GM18951 (cell line): Measurements from ENCODE around the gene TPM2.

Experiments
- POLR2A ChIP-seq: IDR thresholded peaks from 4 replicates; pipeline ENCODE4 v1.6.1; 2011; ENCODE audit warnings: mild to moderate bottlenecking; ENCODE audit not compliant: insufficient read length, insufficient read depth; ENCODE audit errors: extremely low read depth
- in situ Hi-C: fragments of 300-500 bp; cut with MboI; formaldehyde crosslinking; loops from one replicate; pipeline ENCODE4 v1.12.0; 2022; ENCODE audit warnings: low sequenced_read_pairs, mixed read lengths, inconsistent platforms; ENCODE audit not compliant: unreplicated experiment

TPM2 gene

DNA sequence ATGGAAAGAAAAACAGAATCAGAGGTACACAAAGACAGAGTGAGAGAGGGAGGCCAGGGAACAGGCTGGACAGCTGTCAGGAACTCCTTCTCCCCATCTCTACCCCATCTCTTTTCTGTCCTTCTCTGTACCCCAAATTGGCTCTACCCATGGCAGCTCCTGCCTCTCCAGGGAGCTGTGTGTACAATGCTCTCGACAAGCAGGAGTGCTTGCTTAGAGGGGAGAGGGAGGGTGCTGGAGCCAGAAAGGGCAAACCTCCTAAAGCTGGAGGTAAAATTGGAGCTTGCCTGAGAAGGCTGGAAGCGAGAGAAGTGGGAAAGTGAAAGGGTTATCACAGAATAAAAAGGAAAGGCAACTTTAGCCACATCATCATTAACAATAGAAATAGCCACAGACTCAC lies 6.4 kb downstream of the TPM2 start:
- in situ Hi-C loops = no loop called here
- TF ChIP-seq POLR2A = no peak

DNA sequence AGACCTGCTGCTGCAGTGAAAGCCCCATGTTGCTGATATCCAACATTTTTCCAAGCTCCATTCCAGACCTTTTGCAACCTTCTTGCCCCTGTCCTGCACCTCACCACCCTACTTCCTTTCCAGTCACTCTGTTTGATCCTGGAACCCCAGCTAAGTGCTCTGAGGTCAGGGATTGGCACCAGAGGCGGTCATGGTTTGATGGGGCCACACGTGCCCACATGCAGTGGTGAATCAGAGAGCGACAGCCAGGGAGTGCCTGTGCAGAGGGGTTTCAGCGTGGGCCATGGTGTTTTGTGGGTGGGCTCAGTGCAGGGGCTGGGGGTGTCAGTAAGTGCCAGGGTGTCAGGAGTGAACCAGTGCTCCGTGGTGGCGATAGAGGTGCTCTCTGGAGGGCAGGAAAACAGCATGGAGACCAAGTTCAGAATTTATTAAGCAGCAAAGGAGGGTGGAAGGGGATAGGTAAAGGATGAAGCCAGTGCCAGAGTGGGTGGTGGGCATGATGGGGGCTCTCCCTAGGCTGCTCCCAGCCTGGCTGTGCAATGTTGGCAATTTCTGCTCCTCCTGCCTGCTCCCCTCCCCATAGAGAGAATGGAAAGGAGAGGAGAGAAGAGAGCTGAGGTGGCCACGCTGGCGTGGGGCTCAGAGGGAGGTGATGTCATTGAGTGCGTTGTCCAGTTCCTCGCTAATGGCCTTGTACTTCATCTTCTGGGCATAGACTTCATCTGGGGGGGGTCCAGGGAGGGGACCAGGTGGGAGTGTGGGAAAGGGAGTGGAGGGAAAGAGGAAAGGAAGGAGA lies 7.0 kb downstream of the TPM2 start:
- in situ Hi-C loops = no loop called here
- TF ChIP-seq POLR2A = no peak

DNA sequence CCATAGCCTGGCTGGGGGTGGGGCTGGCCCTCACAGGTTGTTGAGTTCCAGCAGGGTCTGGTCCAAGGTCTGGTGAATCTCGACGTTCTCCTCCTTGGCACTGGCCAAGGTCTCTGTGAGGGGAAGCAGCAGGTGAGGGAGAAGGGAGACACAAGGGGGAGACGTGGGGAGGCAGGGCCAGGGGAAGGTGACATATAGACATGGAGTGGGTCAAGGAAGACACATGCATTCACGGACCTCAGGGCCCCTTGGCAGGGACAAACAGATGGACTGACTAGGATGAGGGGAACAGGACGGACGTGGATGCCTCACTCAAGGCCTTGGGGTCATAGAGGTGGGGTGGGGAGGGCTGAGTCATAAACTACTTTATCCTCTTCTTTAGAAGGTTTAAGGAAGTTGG lies 7.7 kb downstream of the TPM2 start:
- in situ Hi-C loops = no loop called here
- no peak for TF ChIP-seq POLR2A

DNA sequence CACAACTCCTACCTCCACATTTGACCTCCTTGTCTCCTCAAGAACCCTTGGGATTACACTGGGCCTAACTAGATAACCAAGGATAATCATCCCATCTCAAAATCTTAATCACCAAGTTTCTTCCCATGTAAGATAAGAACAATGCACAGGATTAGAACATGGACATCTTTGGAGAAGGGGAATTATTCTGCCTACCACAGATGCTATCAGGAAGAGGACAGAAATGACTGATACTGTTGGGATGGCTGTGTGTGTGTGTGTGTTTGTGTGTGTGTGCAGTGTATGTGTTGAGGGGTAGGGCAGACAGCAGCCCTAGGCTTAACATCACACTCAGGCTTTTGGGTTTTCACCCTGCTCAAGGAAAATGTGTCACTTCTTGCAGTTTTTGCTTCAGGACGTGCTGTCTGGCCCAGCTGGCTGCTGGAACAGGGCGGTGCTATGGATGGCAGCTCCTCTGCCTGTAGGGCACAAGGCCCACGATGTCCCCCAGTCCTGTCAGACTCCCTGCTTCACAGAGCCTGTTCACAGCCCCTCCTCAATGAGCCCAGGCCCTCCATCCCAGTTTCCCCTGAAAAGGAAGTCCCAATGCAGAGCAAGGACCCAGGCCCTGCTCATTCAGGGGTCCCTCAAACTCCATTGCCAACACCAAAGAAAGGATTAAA lies 8.3 kb downstream of the TPM2 start:
- in situ Hi-C loops = no loop called here
- no peak for TF ChIP-seq POLR2A

DNA sequence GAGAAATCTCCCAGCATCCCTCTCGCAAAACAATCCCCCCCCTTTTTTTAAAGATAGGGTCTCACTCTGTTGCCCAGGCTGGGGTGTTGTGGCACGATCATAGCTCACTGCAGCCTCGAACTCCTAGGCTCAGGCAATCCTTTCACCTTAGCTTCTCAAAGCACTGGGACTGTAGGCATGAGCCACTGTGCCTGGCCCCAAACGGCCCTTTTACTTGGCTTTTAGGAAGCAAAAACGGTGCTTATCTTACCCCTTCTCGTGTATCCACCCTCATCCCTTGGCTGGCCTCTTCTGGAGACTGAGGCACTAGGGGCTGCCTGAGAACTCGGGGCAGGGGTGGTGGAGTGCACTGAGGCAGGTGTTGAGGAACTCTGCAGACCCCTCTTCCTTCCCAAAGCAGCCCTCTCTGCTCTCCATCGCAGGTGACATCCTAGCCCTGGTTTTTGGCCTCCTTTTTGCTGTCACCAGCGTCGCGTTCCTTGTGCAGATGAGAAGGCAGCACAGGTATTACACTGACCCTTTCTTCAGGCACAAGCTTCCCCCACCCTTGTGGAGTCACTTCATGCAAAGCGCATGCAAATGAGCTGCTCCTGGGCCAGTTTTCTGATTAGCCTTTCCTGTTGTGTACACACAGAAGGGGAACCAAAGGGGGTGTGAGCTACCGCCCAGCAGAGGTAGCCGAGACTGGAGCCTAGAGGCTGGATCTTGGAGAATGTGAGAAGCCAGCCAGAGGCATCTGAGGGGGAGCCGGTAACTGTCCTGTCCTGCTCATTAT lies 9.2 kb downstream of the TPM2 start:
- in situ Hi-C loops = no loop called here
- TF ChIP-seq POLR2A = peak; percentile 18

DNA sequence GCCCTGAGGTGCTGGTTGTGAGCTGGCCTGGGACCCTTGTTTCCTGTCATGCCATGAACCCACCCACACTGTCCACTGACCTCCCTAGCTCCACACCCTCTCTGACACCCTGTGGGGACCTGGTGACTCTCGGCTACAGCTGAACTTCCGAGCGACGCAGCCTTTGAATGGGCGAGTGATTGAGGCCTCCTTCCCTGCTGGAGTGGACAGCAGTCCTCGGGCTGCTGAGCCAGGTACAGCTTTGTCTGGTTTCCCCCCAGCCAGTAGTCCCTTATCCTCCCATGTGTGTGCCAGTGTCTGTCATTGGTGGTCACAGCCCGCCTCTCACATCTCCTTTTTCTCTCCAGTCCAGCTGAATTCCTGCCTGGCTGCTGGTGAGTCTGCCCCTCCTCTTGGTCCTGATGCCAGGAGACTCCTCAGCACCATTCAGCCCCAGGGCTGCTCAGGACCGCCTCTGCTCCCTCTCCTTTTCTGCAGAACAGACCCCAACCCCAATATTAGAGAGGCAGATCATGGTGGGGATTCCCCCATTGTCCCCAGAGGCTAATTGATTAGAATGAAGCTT lies 9.9 kb downstream of the TPM2 start:
- in situ Hi-C loops = no loop called here
- TF ChIP-seq POLR2A = no peak

DNA sequence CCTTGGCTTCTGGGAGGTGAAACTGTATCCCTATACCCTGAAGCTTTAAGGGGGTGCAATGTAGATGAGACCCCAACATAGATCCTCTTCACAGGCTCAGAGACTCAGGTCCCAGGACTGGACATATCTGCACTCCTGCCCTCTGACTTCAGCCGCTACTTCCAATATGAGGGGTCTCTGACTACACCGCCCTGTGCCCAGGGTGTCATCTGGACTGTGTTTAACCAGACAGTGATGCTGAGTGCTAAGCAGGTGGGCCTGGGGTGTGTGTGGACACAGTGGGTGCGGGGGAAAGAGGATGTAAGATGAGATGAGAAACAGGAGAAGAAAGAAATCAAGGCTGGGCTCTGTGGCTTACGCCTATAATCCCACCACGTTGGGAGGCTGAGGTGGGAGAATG lies 10.6 kb downstream of the TPM2 start:
- in situ Hi-C loops = no loop called here
- no peak for TF ChIP-seq POLR2A

DNA sequence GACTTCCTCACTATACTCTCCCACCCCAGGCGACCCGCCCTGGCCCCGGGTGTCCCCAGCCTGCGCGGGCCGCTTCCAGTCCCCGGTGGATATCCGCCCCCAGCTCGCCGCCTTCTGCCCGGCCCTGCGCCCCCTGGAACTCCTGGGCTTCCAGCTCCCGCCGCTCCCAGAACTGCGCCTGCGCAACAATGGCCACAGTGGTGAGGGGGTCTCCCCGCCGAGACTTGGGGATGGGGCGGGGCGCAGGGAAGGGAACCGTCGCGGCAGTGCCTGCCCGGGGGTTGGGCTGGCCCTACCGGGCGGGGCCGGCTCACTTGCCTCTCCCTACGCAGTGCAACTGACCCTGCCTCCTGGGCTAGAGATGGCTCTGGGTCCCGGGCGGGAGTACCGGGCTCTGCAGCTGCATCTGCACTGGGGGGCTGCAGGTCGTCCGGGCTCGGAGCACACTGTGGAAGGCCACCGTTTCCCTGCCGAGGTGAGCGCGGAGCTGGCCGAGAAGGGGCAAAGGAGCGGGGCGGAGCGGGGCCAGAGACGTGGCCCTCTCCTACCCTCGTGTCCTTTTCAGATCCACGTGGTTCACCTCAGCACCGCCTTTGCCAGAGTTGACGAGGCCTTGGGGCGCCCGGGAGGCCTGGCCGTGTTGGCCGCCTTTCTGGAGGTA lies 13.9 kb downstream of the TPM2 start:
- no peak for TF ChIP-seq POLR2A
- in situ Hi-C loops = no loop called here

DNA sequence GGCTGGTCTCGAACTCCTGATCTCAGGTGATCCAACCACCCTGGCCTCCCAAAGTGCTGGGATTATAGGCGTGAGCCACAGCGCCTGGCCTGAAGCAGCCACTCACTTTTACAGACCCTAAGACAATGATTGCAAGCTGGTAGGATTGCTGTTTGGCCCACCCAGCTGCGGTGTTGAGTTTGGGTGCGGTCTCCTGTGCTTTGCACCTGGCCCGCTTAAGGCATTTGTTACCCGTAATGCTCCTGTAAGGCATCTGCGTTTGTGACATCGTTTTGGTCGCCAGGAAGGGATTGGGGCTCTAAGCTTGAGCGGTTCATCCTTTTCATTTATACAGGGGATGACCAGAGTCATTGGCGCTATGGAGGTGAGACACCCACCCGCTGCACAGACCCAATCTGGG lies 14.5 kb downstream of the TPM2 start:
- in situ Hi-C loops = no loop called here
- TF ChIP-seq POLR2A = no peak

DNA sequence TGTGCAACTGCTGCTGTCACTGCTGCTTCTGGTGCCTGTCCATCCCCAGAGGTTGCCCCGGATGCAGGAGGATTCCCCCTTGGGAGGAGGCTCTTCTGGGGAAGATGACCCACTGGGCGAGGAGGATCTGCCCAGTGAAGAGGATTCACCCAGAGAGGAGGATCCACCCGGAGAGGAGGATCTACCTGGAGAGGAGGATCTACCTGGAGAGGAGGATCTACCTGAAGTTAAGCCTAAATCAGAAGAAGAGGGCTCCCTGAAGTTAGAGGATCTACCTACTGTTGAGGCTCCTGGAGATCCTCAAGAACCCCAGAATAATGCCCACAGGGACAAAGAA lies 15.7 kb downstream of the TPM2 start:
- TF ChIP-seq POLR2A = no peak
- in situ Hi-C loops = no loop called here

DNA sequence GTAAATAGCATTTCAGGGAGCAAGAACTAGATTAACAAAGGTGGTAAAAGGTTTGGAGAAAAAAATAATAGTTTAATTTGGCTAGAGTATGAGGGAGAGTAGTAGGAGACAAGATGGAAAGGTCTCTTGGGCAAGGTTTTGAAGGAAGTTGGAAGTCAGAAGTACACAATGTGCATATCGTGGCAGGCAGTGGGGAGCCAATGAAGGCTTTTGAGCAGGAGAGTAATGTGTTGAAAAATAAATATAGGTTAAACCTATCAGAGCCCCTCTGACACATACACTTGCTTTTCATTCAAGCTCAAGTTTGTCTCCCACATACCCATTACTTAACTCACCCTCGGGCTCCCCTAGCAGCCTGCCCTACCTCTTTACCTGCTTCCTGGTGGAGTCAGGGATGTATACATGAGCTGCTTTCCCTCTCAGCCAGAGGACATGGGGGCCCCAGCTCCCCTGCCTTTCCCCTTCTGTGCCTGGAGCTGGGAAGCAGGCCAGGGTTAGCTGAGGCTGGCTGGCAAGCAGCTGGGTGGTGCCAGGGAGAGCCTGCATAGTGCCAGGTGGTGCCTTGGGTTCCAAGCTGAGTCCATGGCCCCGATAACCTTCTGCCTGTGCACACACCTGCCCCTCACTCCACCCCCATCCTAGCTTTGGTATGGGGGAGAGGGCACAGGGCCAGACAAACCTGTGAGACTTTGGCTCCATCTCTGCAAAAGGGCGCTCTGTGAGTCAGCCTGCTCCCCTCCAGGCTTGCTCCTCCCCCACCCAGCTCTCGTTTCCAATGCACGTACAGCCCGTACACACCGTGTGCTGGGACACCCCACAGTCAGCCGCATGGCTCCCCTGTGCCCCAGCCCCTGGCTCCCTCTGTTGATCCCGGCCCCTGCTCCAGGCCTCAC lies 16.3 kb downstream of the TPM2 start, which contains the start of gene CA9:
CA9 (plus strand) TSS at position 797 of the 893 bp plus-strand sequence; CDS start at position 829, 32 bp downstream.
- no peak for TF ChIP-seq POLR2A
- in situ Hi-C loops = no loop called here
